HCT116 (cell line): ENCODE measurements around the gene NACC2. TPM values are rescaled to one million over a fixed set of nuclear protein-coding genes. Genes with fewer than 3 reads are reported as not detected.

Experiments used
- ATAC-seq: fragments of 200-7000 bp; cut with Tn5 transposase; 2 replicates; pipeline ENCODE4 v1.9.1; 2020; ENCODE audit warnings: mild to moderate bottlenecking, moderate library complexity
- BruUV-seq: library from RNA; stranded (reverse); fragments of 400-500 nt; replicated peaks from 2 replicates; lab custom pipeline; 2021; lab: Mats Ljungman, UMichigan
- CTCF ChIA-PET: fragments of 300-600 bp; sonication (Branson Sonifier 250); formaldehyde crosslinking; loops from one replicate; lab custom pipeline; 2021; ENCODE audit warnings: antibody characterized with exemption; lab: Charles Lee
- POLR2A ChIA-PET: fragments of 300-600, 350-600 bp; sonication (Branson Sonifier 250); formaldehyde crosslinking; loops from one replicate; lab custom pipeline; 2021; ENCODE audit warnings: antibody characterized with exemption; lab: Charles Lee
- RAD21 ChIA-PET, 2 experiments: fragments of 300-600 bp; sonication (Branson Sonifier 250); formaldehyde crosslinking; loops; one replicate each; lab custom pipeline; 2023; ENCODE audit warnings: low total read pairs in 2 of 2; ENCODE audit not compliant: uncharacterized antibody in 2 of 2, unreplicated experiment in 2 of 2, low non-redundant PET in 1 of 2; lab: Charles Lee
- DNase-seq: peaks from one replicate; pipeline ENCODE4 v3.0.0-alpha.2; 2010; ENCODE audit warnings: low read depth, low spot score
- H2AFZ ChIP-seq: fragments of 200-600 bp; shearing (Covaris generic), sonication (generic); 2 replicates; pipeline ENCODE4 v1.6.1; 2017; ENCODE audit warnings: low read depth, mixed run types, mixed read lengths, antibody characterized with exemption, low read length; ENCODE audit not compliant: poor library complexity, severe bottlenecking
- H3K27ac ChIP-seq: 2 replicates; pipeline ENCODE4 v1.5.1; 2012; ENCODE audit warnings: low read depth, low read length
- H3K27me3 ChIP-seq: fragments of 200-600 bp; sonication (generic); 2 replicates; pipeline ENCODE4 v1.6.1; 2016; ENCODE audit warnings: mixed run types, low read length, mixed read lengths; ENCODE audit not compliant: insufficient read depth
- H3K36me3 ChIP-seq, 2 experiments: fragments of 200-500 bp in 1 of 2; fragments of 200-600 bp in 1 of 2; sonication (Bioruptor generic) in 1 of 2; sonication (generic) in 1 of 2; 2 replicates each; pipeline versions ENCODE4 v1.5.1 to v1.6.1; 2014 to 2016; ENCODE audit warnings: low read length in 2 of 2, inconsistent platforms in 1 of 2, mixed read lengths in 1 of 2, mixed run types in 1 of 2; ENCODE audit not compliant: insufficient read depth in 2 of 2, control insufficient read depth in 1 of 2
- H3K4me1 ChIP-seq, 2 experiments: fragments of 200-600 bp in 1 of 2; sonication (generic) in 1 of 2; 2 replicates each; pipeline versions ENCODE4 v1.5.1 to v1.6.1; 2012 to 2017; ENCODE audit warnings: low read length in 2 of 2, inconsistent platforms in 1 of 2, mild to moderate bottlenecking in 1 of 2, mixed read lengths in 1 of 2, mixed run types in 1 of 2, moderate library complexity in 1 of 2; ENCODE audit not compliant: insufficient read depth in 2 of 2, control insufficient read depth in 1 of 2
- H3K4me2 ChIP-seq: fragments of 200-600 bp; sonication (generic); 2 replicates; pipeline ENCODE4 v1.6.1; 2017; ENCODE audit warnings: mixed run types, low read length, mixed read lengths
- H3K4me3 ChIP-seq, 2 experiments: fragments of 200-600 bp in 1 of 2; sonication (generic) in 1 of 2; replicated peaks in 1 of 2; 2 replicates each; pipeline ENCODE4 v1.5.1; 2011 to 2016; ENCODE audit warnings: low read length in 2 of 2, control low read depth in 1 of 2, low read depth in 1 of 2, mild to moderate bottlenecking in 1 of 2, mixed read lengths in 1 of 2, mixed run types in 1 of 2
- H3K79me2 ChIP-seq: fragments of 200-600 bp; sonication (generic); 2 replicates; pipeline ENCODE4 v1.6.1; 2017; ENCODE audit warnings: mild to moderate bottlenecking, mixed run types, low read length, moderate library complexity, mixed read lengths; ENCODE audit not compliant: insufficient read depth
- H3K9ac ChIP-seq: fragments of 200-600 bp; sonication (generic); 2 replicates; pipeline ENCODE4 v1.6.1; 2016; ENCODE audit warnings: low read length, mixed read lengths
- H3K9me2 ChIP-seq: fragments of 200-600 bp; sonication (generic), shearing (Covaris generic); 2 replicates; pipeline ENCODE4 v1.6.1; 2017; ENCODE audit warnings: mixed run types, mild to moderate bottlenecking, moderate library complexity; ENCODE audit not compliant: insufficient read depth
- H3K9me3 ChIP-seq, 2 experiments: fragments of 200-500 bp in 1 of 2; fragments of 200-600 bp in 1 of 2; sonication (Bioruptor generic) in 1 of 2; sonication (generic) in 1 of 2; 2 replicates each; pipeline ENCODE4 v1.6.1; 2014 to 2017; ENCODE audit warnings: low read length in 2 of 2, mixed read lengths in 2 of 2, inconsistent platforms in 1 of 2, low read depth in 1 of 2, mild to moderate bottlenecking in 1 of 2, mixed run types in 1 of 2, moderate library complexity in 1 of 2; ENCODE audit not compliant: control insufficient read depth in 1 of 2, insufficient read depth in 1 of 2
- H4K20me1 ChIP-seq: fragments of 200-600 bp; sonication (generic), shearing (Covaris generic); 2 replicates; pipeline ENCODE4 v1.6.1; 2017; ENCODE audit warnings: mixed run types, mild to moderate bottlenecking, moderate library complexity; ENCODE audit not compliant: insufficient read depth
- CBX3 ChIP-seq: IDR thresholded peaks from 2 replicates; pipeline ENCODE4 v1.6.1; 2012; ENCODE audit warnings: low read depth
- CEBPB ChIP-seq: IDR thresholded peaks from 2 replicates; pipeline ENCODE4 v1.6.1; 2012; ENCODE audit warnings: low read depth
- ELF1 ChIP-seq: IDR thresholded peaks from 2 replicates; pipeline ENCODE4 v1.6.1; 2012; ENCODE audit warnings: low read depth, borderline replicate concordance
- EZH2 ChIP-seq: fragments of 200-600 bp; sonication (generic); IDR thresholded peaks from 2 replicates; pipeline ENCODE4 v1.6.1; 2017; ENCODE audit warnings: antibody characterized with exemption, mixed run types
- EZH2phosphoT487 ChIP-seq: fragments of 200-600 bp; IDR thresholded peaks from 2 replicates; pipeline ENCODE4 v1.6.1; 2018; ENCODE audit warnings: antibody characterized with exemption, borderline replicate concordance
- FOSL1 ChIP-seq: IDR thresholded peaks from 2 replicates; pipeline ENCODE4 v1.6.1; 2012; ENCODE audit warnings: low read depth
- JUND ChIP-seq: IDR thresholded peaks from 2 replicates; pipeline ENCODE4 v1.6.1; 2012
- POLR2A ChIP-seq: IDR thresholded peaks from 2 replicates; pipeline ENCODE4 v1.7.0; 2011; ENCODE audit warnings: borderline replicate concordance; ENCODE audit not compliant: insufficient read depth, insufficient read length; ENCODE audit errors: extremely low read depth
- POLR2AphosphoS5 ChIP-seq: IDR thresholded peaks from 2 replicates; pipeline ENCODE4 v1.6.1; 2011; ENCODE audit warnings: mild to moderate bottlenecking, low read depth, low read length, moderate library complexity
- RAD21 ChIP-seq: IDR thresholded peaks from 2 replicates; pipeline ENCODE4 v1.6.1; 2012; ENCODE audit warnings: low read depth, mild to moderate bottlenecking
- SIN3A ChIP-seq: IDR thresholded peaks from 2 replicates; pipeline ENCODE4 v1.6.1; 2012; ENCODE audit warnings: low read depth
- SP1 ChIP-seq: IDR thresholded peaks from 2 replicates; pipeline ENCODE4 v1.6.1; 2012; ENCODE audit warnings: low read depth
- SRF ChIP-seq: IDR thresholded peaks from 2 replicates; pipeline ENCODE4 v1.6.1; 2012; ENCODE audit warnings: low read depth
- TCF7L2 ChIP-seq: IDR thresholded peaks from 2 replicates; pipeline ENCODE4 v1.7.0; 2011; ENCODE audit warnings: borderline replicate concordance, inconsistent platforms; ENCODE audit not compliant: insufficient read depth, insufficient read length; ENCODE audit errors: extremely low read depth
- YY1 ChIP-seq: IDR thresholded peaks from 2 replicates; pipeline ENCODE4 v1.6.1; 2011; ENCODE audit warnings: low read length, low read depth, moderate library complexity, mild to moderate bottlenecking; ENCODE audit not compliant: insufficient replicate concordance; ENCODE audit errors: extremely low read depth
- ZFX ChIP-seq: fragments of 450-650 bp; IDR thresholded peaks from 2 replicates; pipeline ENCODE4 v1.6.1; 2017
- ZNF274 ChIP-seq: fragments of 200-500 bp; sonication (Bioruptor generic); IDR thresholded peaks from 2 replicates; pipeline ENCODE4 v1.6.1; 2014; ENCODE audit warnings: mild to moderate bottlenecking, low read depth, low read length, inconsistent platforms
- intact Hi-C: fragments of 100-400 bp; cut with micrococcal nuclease; formaldehyde crosslinking; loops from 2 replicates; pipeline ENCODE4 v1.10.0; 2022
- total RNA-seq: library from RNA; stranded (reverse); gene quantifications from one replicate; pipeline ENCODE4 v1.2.1, GENCODE V29; 2021; ENCODE audit not compliant: unreplicated experiment
- TF ChIP-seq, protein P1 (sequence below): IDR thresholded peaks from 2 replicates; pipeline ENCODE4 v1.6.1; 2012
- TF ChIP-seq, protein P2 (sequence below): IDR thresholded peaks from 2 replicates; pipeline ENCODE4 v1.6.1; 2011; ENCODE audit warnings: mild to moderate bottlenecking, low read length, moderate library complexity; ENCODE audit not compliant: insufficient replicate concordance; ENCODE audit errors: extremely low read depth

NACC2 gene
- total RNA-seq, 1 experiment from 2014 or later = 27.8 TPM

GRCh38 chr9:136010176-136010575 is 84.9 kb downstream of the NACC2 start (continued):
- TF ChIP-seq YY1 (no peak), JUND (no peak), FOSL1 (no peak)

- Histone ChIP-seq H3K9me3 (no peaks in the 10 kb centered on the region), H3K36me3 (no peaks in the 10 kb centered on the region; a peak in 1 of 4 replicates), H3K9ac (no peak overlapping the region), H3K4me2 (no peak overlapping the region), H4K20me1 (no peaks in the 10 kb centered on the region), H2AFZ (no peak overlapping the region), H3K9me2 (no peaks in the 10 kb centered on the region), H3K4me3 (no peak overlapping the region), H3K27ac (no peak overlapping the region), H3K27me3 (no peaks in the 10 kb centered on the region), H3K79me2 (no peaks in the 10 kb centered on the region), H3K4me1 (peaks cover 9 to 18% of the 10 kb centered on the region in 2 experiments)
- DNase-seq (no peak), ATAC-seq (no peak)
- RAD21 ChIA-PET = no interaction called here
- TF ChIP-seq, protein P1, sequence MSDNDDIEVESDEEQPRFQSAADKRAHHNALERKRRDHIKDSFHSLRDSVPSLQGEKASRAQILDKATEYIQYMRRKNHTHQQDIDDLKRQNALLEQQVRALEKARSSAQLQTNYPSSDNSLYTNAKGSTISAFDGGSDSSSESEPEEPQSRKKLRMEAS = no peak
- TF ChIP-seq JUND (no peak), RAD21 (no peak), SIN3A (no peak), CEBPB (no peak), FOSL1 (no peak), POLR2AphosphoS5 (no peak), EZH2phosphoT487 (no peak), YY1 (no peak), ZNF274 (no peak), ZFX (no peak), EZH2 (no peak), ELF1 (no peak), SRF (no peak), POLR2A (no peak), TCF7L2 (no peak), SP1 (no peak), CBX3 (no peak)
- TF ChIP-seq, protein P2, sequence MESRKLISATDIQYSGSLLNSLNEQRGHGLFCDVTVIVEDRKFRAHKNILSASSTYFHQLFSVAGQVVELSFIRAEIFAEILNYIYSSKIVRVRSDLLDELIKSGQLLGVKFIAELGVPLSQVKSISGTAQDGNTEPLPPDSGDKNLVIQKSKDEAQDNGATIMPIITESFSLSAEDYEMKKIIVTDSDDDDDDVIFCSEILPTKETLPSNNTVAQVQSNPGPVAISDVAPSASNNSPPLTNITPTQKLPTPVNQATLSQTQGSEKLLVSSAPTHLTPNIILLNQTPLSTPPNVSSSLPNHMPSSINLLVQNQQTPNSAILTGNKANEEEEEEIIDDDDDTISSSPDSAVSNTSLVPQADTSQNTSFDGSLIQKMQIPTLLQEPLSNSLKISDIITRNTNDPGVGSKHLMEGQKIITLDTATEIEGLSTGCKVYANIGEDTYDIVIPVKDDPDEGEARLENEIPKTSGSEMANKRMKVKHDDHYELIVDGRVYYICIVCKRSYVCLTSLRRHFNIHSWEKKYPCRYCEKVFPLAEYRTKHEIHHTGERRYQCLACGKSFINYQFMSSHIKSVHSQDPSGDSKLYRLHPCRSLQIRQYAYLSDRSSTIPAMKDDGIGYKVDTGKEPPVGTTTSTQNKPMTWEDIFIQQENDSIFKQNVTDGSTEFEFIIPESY = no peak
- no TSS peak for BruUV-seq
- intact Hi-C loops = no loop called here
- CTCF ChIA-PET = no interaction called here
- POLR2A ChIA-PET = no interaction called here
Observed at GRCh38 chr9:136009516-136009915, 85.6 kb downstream of the NACC2 start.
